Mesothelial cell of epicardium (in vitro differentiated cells): Measurements from ENCODE around the gene KLK1. TPM values are rescaled to one million over a fixed set of nuclear protein-coding genes. Genes with fewer than 3 reads are reported as not detected.
A peak's percentile ranks its signal among the peaks of the same experiment; 100 is the strongest.

ENCODE experiments used
- DNase-seq, 2 experiments: peaks; one replicate each; pipeline ENCODE4 v3.0.0; 2021; ENCODE audit warnings: low spot score in 2 of 2; ENCODE audit not compliant: unreplicated experiment in 2 of 2
- H3K27ac Mint-ChIP-seq: 2 replicates; pipeline ENCODE4 v1.8.0; 2021; ENCODE audit warnings: mixed read lengths
- H3K27me3 Mint-ChIP-seq: 2 replicates; pipeline ENCODE4 v1.8.0; 2021; ENCODE audit warnings: low read depth, mixed read lengths
- H3K36me3 Mint-ChIP-seq: 2 replicates; pipeline ENCODE4 v1.8.0; 2021; ENCODE audit warnings: mixed read lengths
- H3K4me1 Mint-ChIP-seq: 2 replicates; pipeline ENCODE4 v1.8.0; 2021; ENCODE audit warnings: mixed read lengths
- H3K4me3 Mint-ChIP-seq: 2 replicates; pipeline ENCODE4 v1.8.0; 2021; ENCODE audit warnings: mild to moderate bottlenecking, moderate library complexity, mixed read lengths
- H3K9me3 Mint-ChIP-seq: 2 replicates; pipeline ENCODE4 v1.8.0; 2021; ENCODE audit warnings: mixed read lengths
- total RNA-seq: library from RNA; stranded (reverse); gene quantifications from 3 replicates; pipeline ENCODE4 v1.2.1, GENCODE V29; 2021
- TF ChIP-seq, protein P1 (sequence below): fragments of 200-600 bp; sonication (generic); IDR thresholded peaks from one replicate; pipeline ENCODE4 v1.5.0; 2021; ENCODE audit warnings: antibody characterized with exemption; ENCODE audit not compliant: unreplicated experiment

KLK1 gene
- total RNA-seq, 1 donor from 2014 or later: 0.40 TPM

DNA sequence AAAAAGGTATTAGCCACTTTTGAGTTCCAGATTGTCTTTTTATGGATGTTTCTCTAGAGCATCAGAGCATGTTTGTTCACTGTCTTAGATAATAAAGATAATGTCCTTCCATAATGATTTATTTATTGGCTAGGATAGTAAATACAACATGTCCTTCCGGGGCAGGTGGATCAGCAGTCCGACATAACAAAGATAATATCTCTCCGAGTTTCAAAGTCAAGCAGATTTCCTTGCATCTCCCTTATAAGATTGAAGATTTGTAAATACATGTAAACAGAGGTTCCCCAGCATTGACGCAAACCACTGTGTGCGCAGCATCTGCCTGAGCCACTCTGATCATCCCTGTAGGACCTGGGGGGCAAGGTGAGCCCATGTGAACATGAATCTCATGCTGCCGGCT is 18.5 kb upstream of the KLK1 start:
- H3K27ac Mint-ChIP-seq: no peak overlapping the region
- H3K27me3 Mint-ChIP-seq: peaks cover 75% of the 10 kb centered on the region
- peaks cover 2% of the 10 kb centered on the region for H3K4me1 Mint-ChIP-seq
- peaks cover 9% of the 10 kb centered on the region for H3K9me3 Mint-ChIP-seq
- H3K4me3 Mint-ChIP-seq: no peak overlapping the region
- TF ChIP-seq, protein P1, sequence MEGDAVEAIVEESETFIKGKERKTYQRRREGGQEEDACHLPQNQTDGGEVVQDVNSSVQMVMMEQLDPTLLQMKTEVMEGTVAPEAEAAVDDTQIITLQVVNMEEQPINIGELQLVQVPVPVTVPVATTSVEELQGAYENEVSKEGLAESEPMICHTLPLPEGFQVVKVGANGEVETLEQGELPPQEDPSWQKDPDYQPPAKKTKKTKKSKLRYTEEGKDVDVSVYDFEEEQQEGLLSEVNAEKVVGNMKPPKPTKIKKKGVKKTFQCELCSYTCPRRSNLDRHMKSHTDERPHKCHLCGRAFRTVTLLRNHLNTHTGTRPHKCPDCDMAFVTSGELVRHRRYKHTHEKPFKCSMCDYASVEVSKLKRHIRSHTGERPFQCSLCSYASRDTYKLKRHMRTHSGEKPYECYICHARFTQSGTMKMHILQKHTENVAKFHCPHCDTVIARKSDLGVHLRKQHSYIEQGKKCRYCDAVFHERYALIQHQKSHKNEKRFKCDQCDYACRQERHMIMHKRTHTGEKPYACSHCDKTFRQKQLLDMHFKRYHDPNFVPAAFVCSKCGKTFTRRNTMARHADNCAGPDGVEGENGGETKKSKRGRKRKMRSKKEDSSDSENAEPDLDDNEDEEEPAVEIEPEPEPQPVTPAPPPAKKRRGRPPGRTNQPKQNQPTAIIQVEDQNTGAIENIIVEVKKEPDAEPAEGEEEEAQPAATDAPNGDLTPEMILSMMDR: no peak
- H3K36me3 Mint-ChIP-seq: peaks cover 1% of the 10 kb centered on the region
- no peak for DNase-seq

DNA sequence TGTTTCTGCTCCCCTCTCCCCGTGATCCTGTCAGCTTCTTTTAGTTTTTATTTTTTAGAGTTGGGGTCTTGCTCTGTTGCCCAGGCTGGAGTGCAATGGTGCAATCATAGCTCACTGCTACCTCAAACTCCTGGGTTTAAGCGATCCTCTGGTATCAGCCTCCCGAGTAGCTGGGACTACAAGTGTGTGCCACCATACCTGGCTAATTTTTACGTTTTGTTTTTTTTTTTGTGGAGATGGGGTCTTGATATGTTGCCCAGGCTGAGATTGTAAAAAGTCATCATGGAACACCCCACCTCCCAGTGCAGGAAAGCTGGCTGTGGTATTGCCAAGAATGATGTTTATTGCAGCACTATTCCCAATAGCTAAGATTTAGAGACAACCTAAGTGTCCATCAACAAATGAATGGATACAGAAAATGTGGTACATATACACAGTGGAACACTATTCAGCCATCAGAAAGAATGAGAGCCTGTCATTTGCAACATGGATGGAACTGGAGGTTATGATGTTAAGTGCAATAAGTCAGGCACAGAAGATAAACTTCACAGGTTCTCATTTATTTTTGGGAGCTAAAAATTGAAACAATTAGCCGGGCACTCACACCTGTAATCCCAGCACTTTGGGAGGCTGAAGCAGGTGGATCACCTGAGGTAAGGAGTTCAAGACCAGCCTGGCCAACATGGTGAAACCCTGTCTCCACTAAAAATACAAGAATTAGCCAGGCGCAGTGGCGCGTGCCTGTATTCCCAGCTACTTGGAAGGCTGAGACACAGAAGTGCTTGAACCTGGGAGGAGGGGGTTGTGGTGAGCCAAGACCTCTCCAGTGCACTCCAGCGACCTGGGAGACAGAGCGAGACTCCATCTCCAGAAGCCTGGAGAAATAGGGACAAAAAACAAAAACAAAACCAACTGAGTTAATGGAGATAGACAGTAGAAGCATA is 16.4 kb upstream of the KLK1 start:
- H3K4me1 Mint-ChIP-seq: peaks cover 10% of the 10 kb centered on the region
- H3K27ac Mint-ChIP-seq: no peak overlapping the region
- no peak for DNase-seq
- no peak overlapping the region for H3K4me3 Mint-ChIP-seq
- TF ChIP-seq, protein P1: no peak
- H3K9me3 Mint-ChIP-seq: peaks cover 9% of the 10 kb centered on the region
- peaks cover 73% of the 10 kb centered on the region for H3K27me3 Mint-ChIP-seq
- peaks cover 1% of the 10 kb centered on the region for H3K36me3 Mint-ChIP-seq

DNA sequence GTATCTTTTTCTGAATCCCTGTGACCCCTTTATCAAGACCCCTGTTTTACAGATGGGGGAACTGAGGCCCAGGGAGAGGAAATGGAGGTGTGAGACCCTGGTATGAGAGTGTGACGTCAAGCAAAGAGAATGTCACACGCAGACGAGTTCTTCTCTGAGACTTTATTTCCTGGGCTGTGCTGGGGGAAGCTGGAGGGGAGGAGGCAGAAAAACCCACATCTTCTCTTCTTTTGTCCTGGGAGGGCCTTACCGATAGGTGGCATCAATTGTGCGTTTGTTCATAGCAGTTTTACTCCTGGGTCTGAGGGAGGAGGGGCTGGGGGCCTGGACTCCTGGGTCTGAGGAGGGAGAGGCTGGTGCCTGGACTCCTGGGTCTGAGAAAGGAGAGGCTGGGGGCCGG is 14.7 kb upstream of the KLK1 start:
- no peak for DNase-seq

DNA sequence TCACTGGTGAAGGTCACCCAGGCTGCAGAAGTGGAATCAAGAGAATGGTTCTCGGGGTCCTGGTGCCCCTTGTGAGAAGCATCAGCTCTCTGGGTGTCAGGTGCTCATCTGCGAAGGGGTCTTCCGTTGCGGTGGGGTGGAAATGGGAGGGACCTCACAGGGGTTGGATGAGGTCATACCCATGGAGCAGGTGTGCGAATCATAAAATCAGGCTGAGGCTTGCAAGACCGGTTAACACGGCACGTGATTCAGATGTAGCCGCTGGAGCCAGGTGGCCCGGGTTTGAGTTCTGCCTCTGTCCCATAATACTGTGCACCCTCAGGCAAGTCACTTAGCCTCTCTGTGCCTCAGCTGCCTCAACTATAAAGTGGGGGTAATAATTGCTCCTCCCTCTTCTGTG is 13.7 kb upstream of the KLK1 start:
- H3K27ac Mint-ChIP-seq: no peak overlapping the region
- peaks cover 55% of the 10 kb centered on the region for H3K27me3 Mint-ChIP-seq
- DNase-seq: no peak
- no peaks in the 10 kb centered on the region for H3K36me3 Mint-ChIP-seq
- TF ChIP-seq, protein P1: no peak
- no peaks in the 10 kb centered on the region for H3K9me3 Mint-ChIP-seq
- H3K4me1 Mint-ChIP-seq: peaks cover 10% of the 10 kb centered on the region
- H3K4me3 Mint-ChIP-seq: peak overlapping the region; percentile 76

More for the DNA sequence above, 14.7 kb upstream of the KLK1 start:
- Mint-ChIP-seq H3K4me1 (peaks cover 10% of the 10 kb centered on the region), H3K27ac (no peak overlapping the region), H3K36me3 (peaks cover under 1% of the 10 kb centered on the region), H3K4me3 (no peak overlapping the region), H3K9me3 (peaks cover 3% of the 10 kb centered on the region), H3K27me3 (peaks cover 57% of the 10 kb centered on the region)
- TF ChIP-seq, protein P1: no peak

DNA sequence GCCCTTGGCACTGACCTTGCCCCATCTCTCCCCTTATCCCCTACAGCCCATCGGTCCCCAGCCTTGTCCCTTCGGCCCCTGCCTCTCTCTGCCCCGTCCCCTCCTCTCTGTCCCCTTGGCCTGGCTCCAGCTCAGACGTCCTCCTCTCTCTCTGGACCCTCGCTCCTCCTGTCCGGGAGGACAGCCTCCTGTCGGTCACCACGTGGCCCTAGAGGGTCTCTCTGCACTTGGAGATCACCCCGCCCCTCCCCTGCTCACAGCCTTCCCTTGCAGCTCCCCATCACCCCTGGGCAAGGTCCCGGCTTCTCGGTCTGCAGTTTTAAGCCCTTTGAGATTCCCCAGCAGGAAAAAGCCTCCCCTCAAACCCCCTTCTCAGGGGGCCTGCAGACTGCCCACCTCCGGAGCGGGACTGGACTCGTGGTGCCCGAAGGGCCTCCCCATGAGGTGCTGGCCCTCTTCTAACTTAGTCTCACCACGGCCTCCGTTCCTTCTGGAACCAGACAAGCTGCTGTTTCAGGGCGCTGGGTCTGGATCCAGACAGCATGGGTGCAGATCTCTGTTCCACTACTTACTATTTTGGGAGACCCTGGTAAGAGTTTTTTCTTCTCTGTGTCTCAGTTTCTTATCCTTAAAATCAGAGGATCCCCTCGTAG is 13.1 kb upstream of the KLK1 start:
- Mint-ChIP-seq H3K27ac (peak overlapping the region; percentile 50), H3K4me1 (peaks cover 10% of the 10 kb centered on the region), H3K9me3 (no peaks in the 10 kb centered on the region), H3K4me3 (peak overlapping the region; percentile 76), H3K36me3 (no peaks in the 10 kb centered on the region), H3K27me3 (peaks cover 53% of the 10 kb centered on the region)
- TF ChIP-seq, protein P1: no peak
- no peak for DNase-seq
